Fibroblast of villous mesenchyme (primary cell): Measurements from ENCODE around the gene SMAD2. TPM values are rescaled to one million over a fixed set of nuclear protein-coding genes. Genes with fewer than 3 reads are reported as not detected.

Experiments
- DNase-seq: peaks from one replicate; pipeline ENCODE4 v3.0.0-alpha.2; 2010; ENCODE audit warnings: low read depth
- H3K4me3 ChIP-seq: 2 replicates; pipeline ENCODE4 v1.5.1; 2011; ENCODE audit warnings: low read depth, mild to moderate bottlenecking, low read length
- total RNA-seq: library from RNA; depleted of rRNA; stranded (reverse); fragments of >200 nt; gene quantifications from 2 replicates; pipeline ENCODE4 v1.2.3, GENCODE V29; 2012
- TF ChIP-seq, protein P1 (sequence below): IDR thresholded peaks from 2 replicates; pipeline ENCODE4 v1.5.1; 2012; ENCODE audit warnings: low read depth, mild to moderate bottlenecking, low read length; ENCODE audit not compliant: insufficient read depth

Gene SMAD2
- total RNA-seq, 1 donor = 36.3 TPM

- no peak for DNase-seq
- H3K4me3 ChIP-seq = no peak overlapping the region
- TF ChIP-seq, protein P1, sequence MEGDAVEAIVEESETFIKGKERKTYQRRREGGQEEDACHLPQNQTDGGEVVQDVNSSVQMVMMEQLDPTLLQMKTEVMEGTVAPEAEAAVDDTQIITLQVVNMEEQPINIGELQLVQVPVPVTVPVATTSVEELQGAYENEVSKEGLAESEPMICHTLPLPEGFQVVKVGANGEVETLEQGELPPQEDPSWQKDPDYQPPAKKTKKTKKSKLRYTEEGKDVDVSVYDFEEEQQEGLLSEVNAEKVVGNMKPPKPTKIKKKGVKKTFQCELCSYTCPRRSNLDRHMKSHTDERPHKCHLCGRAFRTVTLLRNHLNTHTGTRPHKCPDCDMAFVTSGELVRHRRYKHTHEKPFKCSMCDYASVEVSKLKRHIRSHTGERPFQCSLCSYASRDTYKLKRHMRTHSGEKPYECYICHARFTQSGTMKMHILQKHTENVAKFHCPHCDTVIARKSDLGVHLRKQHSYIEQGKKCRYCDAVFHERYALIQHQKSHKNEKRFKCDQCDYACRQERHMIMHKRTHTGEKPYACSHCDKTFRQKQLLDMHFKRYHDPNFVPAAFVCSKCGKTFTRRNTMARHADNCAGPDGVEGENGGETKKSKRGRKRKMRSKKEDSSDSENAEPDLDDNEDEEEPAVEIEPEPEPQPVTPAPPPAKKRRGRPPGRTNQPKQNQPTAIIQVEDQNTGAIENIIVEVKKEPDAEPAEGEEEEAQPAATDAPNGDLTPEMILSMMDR = no peak
Measured at GRCh38 chr18:47800756-47801155, 129.7 kb downstream of the SMAD2 start.

GRCh38 chr18:47800248-47800647 is 130.2 kb downstream of the SMAD2 start:
- H3K4me3 ChIP-seq = no peak overlapping the region
- TF ChIP-seq, protein P1 = no peak
- DNase-seq = no peak

DNA sequence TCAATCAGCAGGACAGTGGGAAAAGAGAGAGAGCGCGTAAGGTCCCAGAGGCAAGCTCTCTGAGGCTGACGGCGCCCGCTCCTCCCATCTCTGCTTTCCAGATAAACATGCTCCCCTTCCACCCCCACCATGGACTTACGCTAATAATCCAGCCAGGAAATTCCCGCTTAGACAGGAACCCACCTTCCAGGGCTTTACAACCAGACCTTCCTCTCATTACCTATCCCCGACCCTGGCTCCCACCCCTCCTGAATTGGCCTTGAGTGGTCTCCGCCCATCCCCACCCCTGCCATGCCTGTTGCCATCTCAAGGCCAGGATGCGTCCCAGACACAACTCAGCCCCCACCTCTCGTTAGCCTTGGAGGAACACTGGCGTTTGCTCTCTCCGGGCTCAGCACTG is 131.1 kb downstream of the SMAD2 start:
- TF ChIP-seq, protein P1 = no peak
- no peak overlapping the region for H3K4me3 ChIP-seq

DNA sequence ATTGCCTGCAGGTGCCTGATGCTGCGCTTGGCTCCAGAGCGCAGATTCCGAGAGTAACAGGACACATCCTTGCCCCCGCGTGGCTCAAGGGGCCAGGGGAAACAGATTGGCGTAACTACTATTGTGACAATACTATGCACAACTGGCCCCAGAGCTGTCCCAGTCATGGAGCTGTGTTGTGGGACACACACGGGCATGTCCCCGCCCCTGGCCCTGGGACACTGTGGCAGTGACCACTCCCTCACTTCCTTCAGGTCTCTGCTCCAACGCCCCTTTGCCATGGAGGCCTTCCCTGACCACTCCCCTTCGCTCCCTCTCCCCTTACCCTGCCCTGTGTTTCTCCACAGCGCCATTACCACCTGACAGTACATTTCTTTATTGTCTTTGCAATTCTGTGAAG is 132.1 kb downstream of the SMAD2 start:
- no peak for DNase-seq
- H3K4me3 ChIP-seq = no peak overlapping the region
- TF ChIP-seq, protein P1 = no peak

More for the DNA sequence above, 131.1 kb downstream of the SMAD2 start:
- no peak for DNase-seq

- TF ChIP-seq, protein P1 = no peak
- DNase-seq = no peak
- H3K4me3 ChIP-seq = no peak overlapping the region
Measured at GRCh38 chr18:47797126-47797525, 133.3 kb downstream of the SMAD2 start.

- no peak for DNase-seq
- TF ChIP-seq, protein P1 = no peak
- no peak overlapping the region for H3K4me3 ChIP-seq
Measured at GRCh38 chr18:47795434-47795814, 135.0 kb downstream of the SMAD2 start.

- DNase-seq = no peak
- TF ChIP-seq, protein P1 = no peak
- no peak overlapping the region for H3K4me3 ChIP-seq
Measured at GRCh38 chr18:47794725-47795433, 135.6 kb downstream of the SMAD2 start.
